Daoy (cell line): Measurements from ENCODE around the gene SNCA. TPM values are rescaled to one million over a fixed set of nuclear protein-coding genes. Genes with fewer than 3 reads are reported as not detected.

ENCODE experiments used
- DNase-seq: peaks from one replicate; pipeline ENCODE4 v3.0.0-alpha.2; 2015; ENCODE audit warnings: low read depth
- total RNA-seq: library from RNA; depleted of rRNA; stranded (reverse); fragments of >200 nt; shearing (Covaris generic); gene quantifications from 2 replicates; pipeline ENCODE4 v1.2.3, GENCODE V29; 2014; rRNA removed

The SNCA gene
- total RNA-seq: 17.9 and 49.0 TPM in 2 replicates

- DNase-seq: peak; percentile 70
Observed at GRCh38 chr4:89836897-89837384, at the start of gene SNCA. TSS of gene SNCA (minus strand) at chr4:89837161. CDS start at chr4:89835667, 1,494 bp downstream.

- no peak for DNase-seq
Observed at GRCh38 chr4:89879215-89879614, 42.3 kb upstream of the SNCA start.

GRCh38 chr4:89878611-89879010, 41.6 kb upstream of the SNCA start:
- no peak for DNase-seq

GRCh38 chr4:89876548-89876947, 39.6 kb upstream of the SNCA start:
- DNase-seq: no peak

- DNase-seq: no peak
Observed at GRCh38 chr4:89871211-89871610, 34.2 kb upstream of the SNCA start.

GRCh38 chr4:89868999-89869589, 32.1 kb upstream of the SNCA start:
- no peak for DNase-seq

- no peak for DNase-seq
Observed at GRCh38 chr4:89868276-89868675, 31.3 kb upstream of the SNCA start.

- DNase-seq: no peak
Observed at GRCh38 chr4:89863533-89863932, 26.6 kb upstream of the SNCA start.

- no peak for DNase-seq
Observed at GRCh38 chr4:89860971-89861370, 24.0 kb upstream of the SNCA start.

GRCh38 chr4:89855236-89855635, 18.3 kb upstream of the SNCA start:
- no peak for DNase-seq

GRCh38 chr4:89847571-89848325, 10.8 kb upstream of the SNCA start:
- DNase-seq: no peak

- no peak for DNase-seq
Observed at GRCh38 chr4:89839558-89839957, 2.6 kb upstream of the SNCA start.

GRCh38 chr4:89837993-89838390, 1.0 kb upstream of the SNCA start:
- DNase-seq: peak; percentile 11

- DNase-seq: peak; percentile 29
Observed at GRCh38 chr4:89837385-89837992, 528 bp upstream of the SNCA start.

GRCh38 chr4:89836031-89836745, 773 bp downstream of the SNCA start:
- peak; percentile 1 for DNase-seq

- no peak for DNase-seq
Observed at GRCh38 chr4:89835413-89835812, 1.5 kb downstream of the SNCA start.

- DNase-seq: no peak
Observed at GRCh38 chr4:89834486-89835209, 2.3 kb downstream of the SNCA start.

- no peak for DNase-seq
Observed at GRCh38 chr4:89829470-89830138, 7.4 kb downstream of the SNCA start.

- peak; percentile 3 for DNase-seq
Observed at GRCh38 chr4:89823416-89823815, 13.5 kb downstream of the SNCA start.

- no peak for DNase-seq
Observed at GRCh38 chr4:89821612-89822011, 15.3 kb downstream of the SNCA start.

GRCh38 chr4:89820010-89820409, 17.0 kb downstream of the SNCA start:
- no peak for DNase-seq
